ENCODE data around the gene PET100. TPM values are rescaled to one million over a fixed set of nuclear protein-coding genes. Genes with fewer than 3 reads are reported as not detected.
A peak's percentile ranks its signal among the peaks of the same experiment; 100 is the strongest.
"Not testable (repeated sequence)": the region's sequence is repeated elsewhere in the genome, so short reads cannot be mapped to it uniquely, and the experiment has no call there.

The PET100 gene
- total RNA-seq, 1 donor from 2014 or later, result 80.7 TPM

GRCh38 chr19:7641290-7642276 is 12.0 kb downstream of the PET100 start:
- DNase-seq (ENCODE audit: low spot score), result no peak
- H3K36me3 Mint-ChIP-seq (ENCODE audit: low read depth), result no peaks in the 10 kb centered on the region
- no peaks in the 10 kb centered on the region for H3K4me1 Mint-ChIP-seq (ENCODE audit: low read depth)
- H3K27me3 Mint-ChIP-seq (ENCODE audit: low read depth), result peaks cover 13% of the 10 kb centered on the region
- no peak overlapping the region for H3K27ac Mint-ChIP-seq (ENCODE audit: unreplicated experiment)
- TF ChIP-seq, protein P1, sequence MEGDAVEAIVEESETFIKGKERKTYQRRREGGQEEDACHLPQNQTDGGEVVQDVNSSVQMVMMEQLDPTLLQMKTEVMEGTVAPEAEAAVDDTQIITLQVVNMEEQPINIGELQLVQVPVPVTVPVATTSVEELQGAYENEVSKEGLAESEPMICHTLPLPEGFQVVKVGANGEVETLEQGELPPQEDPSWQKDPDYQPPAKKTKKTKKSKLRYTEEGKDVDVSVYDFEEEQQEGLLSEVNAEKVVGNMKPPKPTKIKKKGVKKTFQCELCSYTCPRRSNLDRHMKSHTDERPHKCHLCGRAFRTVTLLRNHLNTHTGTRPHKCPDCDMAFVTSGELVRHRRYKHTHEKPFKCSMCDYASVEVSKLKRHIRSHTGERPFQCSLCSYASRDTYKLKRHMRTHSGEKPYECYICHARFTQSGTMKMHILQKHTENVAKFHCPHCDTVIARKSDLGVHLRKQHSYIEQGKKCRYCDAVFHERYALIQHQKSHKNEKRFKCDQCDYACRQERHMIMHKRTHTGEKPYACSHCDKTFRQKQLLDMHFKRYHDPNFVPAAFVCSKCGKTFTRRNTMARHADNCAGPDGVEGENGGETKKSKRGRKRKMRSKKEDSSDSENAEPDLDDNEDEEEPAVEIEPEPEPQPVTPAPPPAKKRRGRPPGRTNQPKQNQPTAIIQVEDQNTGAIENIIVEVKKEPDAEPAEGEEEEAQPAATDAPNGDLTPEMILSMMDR (IDR thresholded peaks at IDR 0.05), result peak; percentile 27
- no peak overlapping the region for H3K4me3 Mint-ChIP-seq (ENCODE audit: unreplicated experiment)
- H3K9me3 Mint-ChIP-seq (ENCODE audit: low read depth), result no peaks in the 10 kb centered on the region

- no peak for DNase-seq (ENCODE audit: low spot score)
These were observed 12.9 kb downstream of the PET100 start for GRCh38 chr19:7642295-7643030.

DNA sequence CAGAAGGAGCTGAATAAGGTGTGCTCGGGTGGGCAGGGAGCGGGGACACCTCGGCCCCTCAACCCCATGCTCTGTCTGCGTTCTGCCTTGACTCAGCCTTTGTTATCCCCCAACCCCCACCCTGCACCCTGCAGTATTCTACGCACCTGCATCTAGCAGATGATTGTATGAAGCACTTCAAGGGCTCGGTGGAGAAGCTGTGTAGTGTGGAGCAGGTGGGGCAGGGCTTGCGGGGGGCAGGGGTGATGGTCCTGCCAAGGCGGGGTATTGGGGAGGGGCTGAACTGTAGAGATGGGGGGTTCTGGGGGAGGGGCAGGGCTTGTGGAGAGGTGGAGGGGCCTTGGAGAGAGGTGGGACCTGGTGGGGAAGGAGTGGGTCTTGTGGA is 13.4 kb downstream of the PET100 start:
- H3K4me3 Mint-ChIP-seq (ENCODE audit: unreplicated experiment), result no peak overlapping the region
- TF ChIP-seq, protein P1 (IDR thresholded peaks at IDR 0.05), result no peak
- DNase-seq (ENCODE audit: low spot score), result no peak
- H3K27ac Mint-ChIP-seq (ENCODE audit: unreplicated experiment), result no peak overlapping the region
- no peaks in the 10 kb centered on the region for H3K9me3 Mint-ChIP-seq (ENCODE audit: low read depth)
- H3K36me3 Mint-ChIP-seq (ENCODE audit: low read depth), result no peaks in the 10 kb centered on the region
- H3K27me3 Mint-ChIP-seq (ENCODE audit: low read depth), result peaks cover 7% of the 10 kb centered on the region
- no peaks in the 10 kb centered on the region for H3K4me1 Mint-ChIP-seq (ENCODE audit: low read depth)

More at GRCh38 chr19:7642295-7643030, 12.9 kb downstream of the PET100 start:
- peaks cover 11% of the 10 kb centered on the region for H3K27me3 Mint-ChIP-seq (ENCODE audit: low read depth)
- no peaks in the 10 kb centered on the region for H3K9me3 Mint-ChIP-seq (ENCODE audit: low read depth)
- no peak overlapping the region for H3K4me3 Mint-ChIP-seq (ENCODE audit: unreplicated experiment)
- no peaks in the 10 kb centered on the region for H3K4me1 Mint-ChIP-seq (ENCODE audit: low read depth)
- no peak overlapping the region for H3K27ac Mint-ChIP-seq (ENCODE audit: unreplicated experiment)
- TF ChIP-seq, protein P1 (IDR thresholded peaks at IDR 0.05), result no peak
- no peaks in the 10 kb centered on the region for H3K36me3 Mint-ChIP-seq (ENCODE audit: low read depth)

DNA sequence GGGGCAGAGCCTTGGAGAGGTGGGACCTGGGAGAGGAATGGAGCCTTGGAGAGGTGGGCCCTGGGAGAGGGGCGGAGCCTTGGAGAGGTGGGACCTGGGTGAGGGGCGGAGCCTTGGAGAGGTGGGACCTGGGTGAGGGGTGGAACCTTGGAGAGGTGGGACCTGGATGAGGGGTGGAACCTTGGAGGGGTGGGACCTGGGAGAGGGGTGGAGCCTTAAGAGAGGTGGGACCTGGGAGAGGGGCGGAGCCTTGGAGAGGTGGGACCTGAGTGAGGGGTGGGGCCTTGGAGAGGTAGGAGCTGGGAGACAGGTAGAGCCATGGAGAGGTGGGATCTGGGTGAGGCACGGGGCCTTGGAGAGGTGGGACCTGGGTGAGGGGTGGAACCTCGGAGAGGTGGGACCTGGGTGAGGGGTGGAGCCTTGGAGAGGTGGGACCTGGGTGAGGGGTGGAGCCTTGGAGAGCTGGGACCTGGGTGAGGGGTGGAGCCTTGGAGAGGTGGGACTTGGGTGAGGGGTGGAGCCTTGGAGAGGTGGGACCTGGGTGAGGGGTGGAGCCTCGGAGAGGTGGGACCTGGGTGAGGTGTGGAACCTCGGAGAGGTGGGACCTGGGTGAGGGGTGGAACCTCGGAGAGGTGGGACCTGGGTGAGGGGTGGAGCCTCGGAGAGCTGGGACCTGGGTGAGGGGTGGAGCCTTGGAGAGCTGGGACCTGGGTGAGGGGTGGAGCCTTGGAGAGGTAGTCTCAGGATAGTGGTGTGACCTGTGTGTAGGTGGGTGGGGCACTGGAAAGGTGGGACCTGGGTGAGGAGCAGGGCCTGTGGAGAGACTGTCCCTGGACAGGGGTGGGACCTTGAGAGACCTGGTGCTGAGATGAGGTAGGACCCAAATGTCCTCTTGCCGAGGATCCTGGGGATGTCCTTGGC is 14.3 kb downstream of the PET100 start:
- H3K36me3 Mint-ChIP-seq (ENCODE audit: low read depth); H3K27me3 Mint-ChIP-seq (ENCODE audit: low read depth); H3K27ac Mint-ChIP-seq (ENCODE audit: unreplicated experiment); H3K4me1 Mint-ChIP-seq (ENCODE audit: low read depth); H3K4me3 Mint-ChIP-seq (ENCODE audit: unreplicated experiment); H3K9me3 Mint-ChIP-seq (ENCODE audit: low read depth); DNase-seq (ENCODE audit: low spot score): not testable (repeated sequence)

DNA sequence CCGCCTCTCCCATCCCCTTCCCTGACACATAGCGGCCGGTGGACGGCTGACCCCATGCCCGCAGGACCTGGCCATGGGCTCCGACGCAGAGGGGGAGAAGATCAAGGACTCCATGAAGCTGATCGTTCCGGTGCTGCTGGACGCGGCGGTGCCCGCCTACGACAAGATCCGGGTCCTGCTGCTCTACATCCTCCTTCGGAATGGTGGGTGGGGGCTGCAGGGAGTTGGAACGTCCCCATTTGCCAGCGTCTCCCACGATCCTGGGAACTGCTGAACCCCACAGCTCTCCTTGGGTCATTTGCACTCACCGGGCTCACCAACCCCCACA is 14.9 kb downstream of the PET100 start:
- TF ChIP-seq, protein P1 (IDR thresholded peaks at IDR 0.05), result no peak
- DNase-seq (ENCODE audit: low spot score), result no peak
- no peaks in the 10 kb centered on the region for H3K9me3 Mint-ChIP-seq (ENCODE audit: low read depth)
- H3K4me1 Mint-ChIP-seq (ENCODE audit: low read depth), result no peaks in the 10 kb centered on the region
- H3K27me3 Mint-ChIP-seq (ENCODE audit: low read depth), result peaks cover 6% of the 10 kb centered on the region
- H3K27ac Mint-ChIP-seq (ENCODE audit: unreplicated experiment), result no peak overlapping the region
- H3K4me3 Mint-ChIP-seq (ENCODE audit: unreplicated experiment), result no peak overlapping the region
- H3K36me3 Mint-ChIP-seq (ENCODE audit: low read depth), result no peaks in the 10 kb centered on the region

All from chondrocyte (in vitro differentiated cells).